Heart left ventricle (tissue), 16 donors: ENCODE measurements around the gene CCR1. TPM values are rescaled to one million over a fixed set of nuclear protein-coding genes. Genes with fewer than 3 reads are reported as not detected.
"Not testable (repeated sequence)": the region's sequence is repeated elsewhere in the genome, so short reads cannot be mapped to it uniquely, and the experiment has no call there.

ENCODE experiments used
- ATAC-seq, 4 donors: fragments of 200-7000 bp; cut with Tn5 transposase; one replicate each; pipeline ENCODE4 v1.9.1; 2020 to 2022; ENCODE audit warnings: moderate library complexity in 4 of 4, mild to moderate bottlenecking in 3 of 4, moderate number of reproducible peaks in 1 of 4
- DNase-seq, 5 donors: peaks; one replicate each; pipeline ENCODE4 v3.0.0-alpha.2; 2020
- H3K27ac ChIP-seq, 12 donors: fragments of 200-600 bp; sonication (generic) in 4 of 12; one replicate each; pipeline versions ENCODE4 v1.5.0 to v1.8.0; 2016 to 2022; ENCODE audit warnings: mild to moderate bottlenecking in 2 of 12
- H3K27me3 ChIP-seq, 9 donors: fragments of 200-600 bp; sonication (generic) in 2 of 9; one replicate each; pipeline versions ENCODE4 v1.5.1 to v1.8.0; 2016 to 2022; ENCODE audit warnings: mild to moderate bottlenecking in 3 of 9
- H3K36me3 ChIP-seq, 9 donors: fragments of 200-600 bp; sonication (generic) in 2 of 9; one replicate each; pipeline versions ENCODE4 v1.5.0 to v1.8.0; 2018 to 2022; ENCODE audit warnings: mild to moderate bottlenecking in 2 of 9
- H3K4me1 ChIP-seq, 12 donors: fragments of 200-600 bp; sonication (generic) in 4 of 12; one replicate each; pipeline versions ENCODE4 v1.5.0 to v1.8.0; 2016 to 2022; ENCODE audit warnings: mild to moderate bottlenecking in 3 of 12
- H3K4me3 ChIP-seq, 12 donors: fragments of 200-600 bp; sonication (generic) in 4 of 12; one replicate each; pipeline versions ENCODE4 v1.5.0 to v1.8.0; 2017 to 2022; ENCODE audit warnings: mild to moderate bottlenecking in 9 of 12, moderate library complexity in 4 of 12
- H3K9me3 ChIP-seq, 12 donors: fragments of 200-600 bp; sonication (generic) in 4 of 12; one replicate each; pipeline versions ENCODE4 v1.5.0 to v1.8.0; 2016 to 2022; ENCODE audit warnings: mild to moderate bottlenecking in 1 of 12
- CTCF ChIP-seq, 12 donors: fragments of 200-600 bp; sonication (generic) in 4 of 12; IDR thresholded peaks; one replicate each; pipeline versions ENCODE4 v1.5.0 to v1.8.0; 2018 to 2022; ENCODE audit warnings: antibody characterized with exemption in 12 of 12, mild to moderate bottlenecking in 5 of 12
- POLR2A ChIP-seq, 2 donors: fragments of 450-650 bp; IDR thresholded peaks; one replicate each; pipeline ENCODE4 v1.6.1; 2017; ENCODE audit warnings: antibody characterized with exemption in 2 of 2, mild to moderate bottlenecking in 2 of 2, moderate library complexity in 2 of 2
- WGBS, 4 donors: extraction: QIAGEN DNeasy Blood & Tissue Kit in 2 of 4; methylation state at CpG; one replicate each; pipeline versions ENCODE4 v1.1.5 to v1.1.7; 2013 to 2018; 5-methylcytosine and 5-hydroxymethylcytosine counted together
- intact Hi-C, 10 donors: fragments of 100-400 bp; cut with DNase I; formaldehyde crosslinking; loops; one replicate each; pipeline versions ENCODE4 v1.11.1 to v1.14.2; 2022
- polyA plus RNA-seq, 2 donors: library from polyadenylated mRNA; stranded (reverse); fragments of 200-250 nt; gene quantifications; one replicate each; pipeline ENCODE4 v1.2.3, GENCODE V29; 2013
- total RNA-seq, 9 donors: library from RNA; depleted of rRNA in 2 of 9; stranded (reverse); fragments of >200 nt in 2 of 9; fragmentation: NEBNext Ultra II Directional in 3 of 9; extraction: Animal tissue kit (Norgen Biotek cat#: 25700) in 3 of 9; gene quantifications; one replicate each; pipeline versions ENCODE4 v1.1.0 to v1.2.4, GENCODE V29; 2016 to 2023
- donor health status: ischemic (EF 13 %, LVEDD 7.1; RV severe dilation, severe dysfunction).
- donor health status: healthy with polysubstance abuse.
- donor health status: DM: no; HTN: yes; CAD: no.
- donor health status: DM: no; HTN: no; CAD: no.
- donor health status: ischemic (EF 25% LVEDD 6.9; RV normal size, moderate dysfunction).
- donor health status: ischemic (EF 25% LVEDD 5.7; RV mildly dilated, moderate dysfunction).
- donor health status: healthy.
- donor health status: DM: yes; HTN: yes; CAD: no.
- donor health status: ischemic (EF 35%, LVEDD 5.7; RV mildly dilated, moderate dysfunction).
- donor health status: nonischemic (EF 11% LVEDD 7.7; RV severe dilation, severe dysfunction).
- donor health status: DM: yes; HTN: yes; CAD: no.
- donor health status: PGD.
- donor health status: ischemic (EF 29% LVEDD 5.4; RV normal size, mild dysfunction).
- donor health status: nonischemic (EF 23%, LVEDD 6.1; RV moderate dilation, normal function).

Gene CCR1
- total and polyA plus RNA-seq, 11 donors = 0.61 to 52.6 (median 2.3) TPM

GRCh38 chr3:46183330-46183729, 24.8 kb downstream of the CCR1 start:
- ATAC-seq = peak in 2 of 4 donors; percentile 49 to 61
- no peak for TF ChIP-seq CTCF (IDR thresholded peaks at IDR 0.05)
- no peak for TF ChIP-seq POLR2A (IDR thresholded peaks at IDR 0.05)
- peak overlapping the region in 1 of 12 donors; percentile 33 for H3K27ac ChIP-seq

DNA sequence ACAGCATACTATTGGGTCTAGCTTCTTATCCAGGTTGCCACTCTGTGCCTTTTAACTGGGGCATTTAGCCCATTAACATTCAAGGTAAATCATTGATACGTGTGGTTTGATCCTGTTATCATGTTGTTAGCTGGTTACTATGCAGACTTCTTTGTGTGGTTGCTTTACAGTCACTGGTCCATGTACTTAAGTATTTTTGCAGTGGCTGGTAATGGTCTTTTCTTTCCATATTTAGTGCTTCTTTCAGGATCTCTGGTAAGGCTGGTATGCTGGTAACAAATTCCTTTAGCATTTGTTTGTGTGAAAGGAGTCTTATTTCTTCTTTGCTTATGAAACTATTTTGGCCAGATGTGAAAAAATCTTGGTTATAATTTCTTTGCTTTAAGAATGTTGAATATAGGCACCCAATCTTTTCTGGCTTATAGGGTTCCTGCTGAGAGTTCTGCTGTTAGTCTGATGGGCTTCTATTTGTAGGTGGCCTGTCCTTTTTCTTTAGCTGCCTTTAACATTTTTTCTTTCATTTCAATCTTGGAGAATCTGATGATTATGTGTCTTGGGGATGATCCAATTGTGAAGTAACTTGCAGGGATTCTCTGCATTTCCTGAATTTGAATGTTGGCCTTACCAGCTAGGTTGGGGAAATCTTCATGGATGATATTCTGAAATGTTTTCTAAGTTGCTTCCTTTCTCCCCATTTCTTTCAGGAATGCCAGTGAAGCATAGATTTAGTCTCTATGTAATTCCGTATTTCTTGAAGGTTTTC, 39.3 kb downstream of the CCR1 start:
- no peak for ATAC-seq
- H3K27ac ChIP-seq = no peak overlapping the region
- DNase-seq = no peak
- 71 to 82% (median 77%) methylated on average over 2 of the region's 2 CpGs for WGBS, 4 donors
- H3K4me1 ChIP-seq = no peaks in the 10 kb centered on the region
- H3K9me3 ChIP-seq = peaks cover 0 to 37% (median 2%) of the 10 kb centered on the region in 12 donors
- no peak overlapping the region for H3K4me3 ChIP-seq
- no peaks in the 10 kb centered on the region for H3K36me3 ChIP-seq
- TF ChIP-seq POLR2A (IDR thresholded peaks at IDR 0.05) (no peak), CTCF (IDR thresholded peaks at IDR 0.05) (no peak)
- H3K27me3 ChIP-seq = no peaks in the 10 kb centered on the region
- intact Hi-C loops = no loop called here

More at GRCh38 chr3:46183330-46183729, 24.8 kb downstream of the CCR1 start:
- Histone ChIP-seq H3K9me3 (no peaks in the 10 kb centered on the region), H3K36me3 (no peaks in the 10 kb centered on the region), H3K4me3 (no peak overlapping the region), H3K4me1 (no peaks in the 10 kb centered on the region), H3K27me3 (peaks cover 0 to 6% (median 0%) of the 10 kb centered on the region in 9 donors)
- no peak for DNase-seq
- 68 to 85% (median 71%) methylated on average over 5 of the region's 5 CpGs for WGBS, 4 donors
- intact Hi-C loops = no loop called here

GRCh38 chr3:46163556-46164041, 44.5 kb downstream of the CCR1 start:
- 66 to 80% (median 70%) methylated on average over 3 of the region's 3 CpGs for WGBS, 4 donors
- no peak for ATAC-seq
- peaks cover 0 to 35% (median 2%) of the 10 kb centered on the region in 12 donors for H3K9me3 ChIP-seq
- H3K4me1 ChIP-seq = no peaks in the 10 kb centered on the region
- H3K36me3 ChIP-seq = no peaks in the 10 kb centered on the region
- no peak overlapping the region for H3K27ac ChIP-seq
- no peak overlapping the region for H3K4me3 ChIP-seq
- peaks cover 0 to 3% (median 0%) of the 10 kb centered on the region in 9 donors for H3K27me3 ChIP-seq
- no peak for DNase-seq
- no peak for TF ChIP-seq POLR2A (IDR thresholded peaks at IDR 0.05)
- intact Hi-C loops = no loop called here

DNA sequence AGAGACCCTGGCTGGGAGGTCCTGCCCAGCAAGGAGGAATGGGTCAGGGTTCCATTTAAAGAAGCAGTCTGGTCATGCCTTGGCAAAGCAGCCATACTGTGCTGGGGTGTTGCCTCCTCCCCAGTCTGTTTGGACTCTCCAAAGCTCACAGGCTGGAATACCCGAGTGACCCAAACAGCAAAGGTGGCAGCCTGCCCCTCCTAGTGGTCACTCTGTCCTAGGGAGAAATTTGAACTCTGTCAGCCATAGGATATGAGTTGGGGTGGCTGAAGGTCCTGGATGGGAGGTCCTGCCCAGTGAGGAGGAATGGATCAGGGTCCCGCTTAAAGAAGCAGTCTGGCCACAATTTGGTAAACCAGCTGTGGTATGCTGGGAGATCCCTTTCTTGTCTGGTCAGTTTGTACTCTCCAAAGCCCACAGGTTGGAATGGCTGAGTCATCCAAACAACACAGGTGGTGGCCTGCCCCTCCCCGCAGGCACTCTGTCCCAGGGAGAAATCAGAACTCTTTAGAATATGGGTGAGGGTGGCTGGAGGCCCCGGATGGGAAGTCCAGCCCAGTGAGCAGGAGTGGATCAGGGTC, 45.0 kb downstream of the CCR1 start:
- DNase-seq (no peak), ATAC-seq (no peak)
- Histone ChIP-seq H3K27me3 (peaks cover 0 to 3% (median 0%) of the 10 kb centered on the region in 9 donors), H3K4me3 (no peak overlapping the region), H3K27ac (no peak overlapping the region), H3K9me3 (peaks cover 0 to 29% (median 2%) of the 10 kb centered on the region in 12 donors), H3K36me3 (no peaks in the 10 kb centered on the region), H3K4me1 (no peaks in the 10 kb centered on the region)
- intact Hi-C loops = no loop called here
- WGBS, 4 donors = 67 to 79% (median 74%) methylated on average over 3 to 4 of the region's 4 CpGs
- no peak for TF ChIP-seq CTCF (IDR thresholded peaks at IDR 0.05)
- TF ChIP-seq POLR2A (IDR thresholded peaks at IDR 0.05) = no peak

- H3K27me3 ChIP-seq, H3K27ac ChIP-seq, H3K36me3 ChIP-seq, DNase-seq, intact Hi-C loops, ATAC-seq, H3K4me3 ChIP-seq: not testable (repeated sequence)
- H3K4me1 ChIP-seq = peaks cover 0 to 14% (median 0%) of the 10 kb centered on the region in 12 donors
- peaks cover 0 to 12% (median 0%) of the 10 kb centered on the region in 12 donors for H3K9me3 ChIP-seq
- 45 to 57% (median 50%) methylated on average over 1 of the region's 1 CpG for WGBS, 4 donors
Observed at GRCh38 chr3:46157685-46158084, 50.4 kb downstream of the CCR1 start.
